ENCODE measurements around the gene BHLHA15. TPM values are rescaled to one million over a fixed set of nuclear protein-coding genes. Genes with fewer than 3 reads are reported as not detected.

Gene BHLHA15
- polyA plus RNA-seq, 1 of the 3 experiments (the other 2 are of a cell fraction), result 0.10 TPM

- H3K9me3 ChIP-seq, result no peaks in the 10 kb centered on the region
- H3F3A ChIP-seq (replicated peaks; ENCODE audit: insufficient read depth), result no peaks in the 10 kb centered on the region
- DNase-seq, result no peak
- POLR2A ChIA-PET, result interaction anchor here (0.6 to 1.0 kb wide), 2 partner anchors 41 to 169 kb away, joined by 3 to 5 read pairs; no protein-coding TSS in a partner anchor
- CTCF ChIA-PET, result interaction anchor here (0.5 to 10.5 kb wide), 7 partner anchors 14 to 165 kb away, joined by 3 to 133 read pairs (median 5); no protein-coding TSS in a partner anchor
- no peaks in the 10 kb centered on the region for H4K20me1 ChIP-seq (ENCODE audit: insufficient read depth)
- 93% methylated on average over 10 of the region's 10 CpGs for WGBS (ENCODE audit: low lambda C conversion rate)
- TF ChIP-seq SMC3 (IDR thresholded peaks at IDR 0.05; ENCODE audit: low read depth, low read length) (no peak), NRF1 (IDR thresholded peaks at IDR 0.05; ENCODE audit: low read depth, low read length) (no peak), FOXJ3 (CRISPR knock-in tag; IDR thresholded peaks at IDR 0.05) (no peak), RCOR1 (IDR thresholded peaks at IDR 0.05; ENCODE audit: low read length) (no peak), PBX3 (IDR thresholded peaks at IDR 0.05) (no peak), POLR2AphosphoS5 (IDR thresholded peaks at IDR 0.05; ENCODE audit: low read depth, low read length) (no peak), GABPA (IDR thresholded peaks at IDR 0.05; ENCODE audit: low read depth) (no peak), ZBTB33 (IDR thresholded peaks at IDR 0.05; ENCODE audit: borderline replicate concordance, low read depth) (no peak), EP300 (IDR thresholded peaks at IDR 0.05; ENCODE audit: borderline replicate concordance in 1 of 2, low read depth in 1 of 2, low read length in 1 of 2) (no peak)
- no peaks in the 10 kb centered on the region for H3K79me2 ChIP-seq (ENCODE audit: insufficient read depth)
- no peak overlapping the region for H3K9ac ChIP-seq
- H3K9me2 ChIP-seq, result no peaks in the 10 kb centered on the region
- H3K4me1 ChIP-seq (ENCODE audit: control insufficient read depth in 1 of 2, insufficient read depth in 2 of 2, low read depth in 1 of 2, low read length in 1 of 2), result peaks cover 0 to 10% of the 10 kb centered on the region in 2 experiments; a peak in 1 of 4 replicates
- H3K27me3 ChIP-seq (ENCODE audit: insufficient read depth), result no peaks in the 10 kb centered on the region
- H3K4me3 ChIP-seq (ENCODE audit: low read depth in 2 of 2, low read length in 1 of 2), result no peak overlapping the region
- H2AFZ ChIP-seq (ENCODE audit: low read depth), result no peak overlapping the region
- no peak overlapping the region for H3K4me2 ChIP-seq
- no peak overlapping the region for H3K27ac ChIP-seq (ENCODE audit: low read depth in 2 of 2, low read length in 1 of 2)
- H3K36me3 ChIP-seq (replicated peaks in 1 of 2; ENCODE audit: control insufficient read depth in 1 of 2, insufficient read depth in 2 of 2, low read length in 1 of 2), result peaks cover 0 to 39% of the 10 kb centered on the region in 2 experiments
These were observed 32.3 kb upstream of the BHLHA15 start for GRCh38 chr7:98178762-98179490.

DNA sequence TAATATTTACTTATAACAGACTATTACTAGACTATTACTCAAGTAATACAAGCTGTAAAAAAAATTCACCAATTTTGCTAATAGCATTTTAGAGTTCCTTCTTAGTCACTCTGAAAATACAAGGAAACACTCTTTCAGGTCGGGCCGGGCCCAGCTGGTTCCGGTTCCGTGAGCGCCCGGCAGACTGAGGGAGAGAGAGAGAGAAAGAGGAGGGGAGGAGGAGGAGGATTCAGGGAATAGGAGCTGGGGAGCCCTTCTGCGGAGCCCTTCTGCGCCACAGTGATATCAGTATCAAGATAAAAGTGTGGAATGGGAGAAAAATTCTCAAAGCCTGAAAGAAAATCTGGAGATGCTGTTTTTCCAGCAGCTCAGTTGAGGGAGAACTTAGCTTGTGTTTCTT is 30.5 kb upstream of the BHLHA15 start:
- no peaks in the 10 kb centered on the region for H3K9me3 ChIP-seq
- no peaks in the 10 kb centered on the region for H4K20me1 ChIP-seq (ENCODE audit: insufficient read depth)
- H3K4me2 ChIP-seq, result no peak overlapping the region
- H3K4me1 ChIP-seq (ENCODE audit: control insufficient read depth in 1 of 2, insufficient read depth in 2 of 2, low read depth in 1 of 2, low read length in 1 of 2), result no peaks in the 10 kb centered on the region
- CTCF ChIA-PET, result interaction anchor here (0.7 to 10.5 kb wide), 5 partner anchors 11 to 159 kb away, joined by 3 to 133 read pairs (median 5); no protein-coding TSS in a partner anchor
- H3K79me2 ChIP-seq (ENCODE audit: insufficient read depth), result no peaks in the 10 kb centered on the region
- WGBS (ENCODE audit: low lambda C conversion rate), result 96% methylated on average over 8 of the region's 8 CpGs
- H2AFZ ChIP-seq (ENCODE audit: low read depth), result no peak overlapping the region
- H3K36me3 ChIP-seq (replicated peaks in 1 of 2; ENCODE audit: control insufficient read depth in 1 of 2, insufficient read depth in 2 of 2, low read length in 1 of 2), result peaks cover 0 to 25% of the 10 kb centered on the region in 2 experiments
- H3K27me3 ChIP-seq (ENCODE audit: insufficient read depth), result no peaks in the 10 kb centered on the region
- H3K9ac ChIP-seq, result no peak overlapping the region
- H3K27ac ChIP-seq (ENCODE audit: low read depth in 2 of 2, low read length in 1 of 2), result no peak overlapping the region
- no peaks in the 10 kb centered on the region for H3K9me2 ChIP-seq
- H3K4me3 ChIP-seq (ENCODE audit: low read depth in 2 of 2, low read length in 1 of 2), result no peak overlapping the region
- DNase-seq, result no peak
- POLR2A ChIA-PET, result no interaction called here
- peaks cover 10% of the 10 kb centered on the region for H3F3A ChIP-seq (replicated peaks; ENCODE audit: insufficient read depth)
- TF ChIP-seq MXI1 (IDR thresholded peaks at IDR 0.05; ENCODE audit: low read depth, low read length) (no peak), YY1 (IDR thresholded peaks at IDR 0.05; ENCODE audit: low read depth) (no peak), TCF12 (IDR thresholded peaks at IDR 0.05) (no peak), TEAD4 (IDR thresholded peaks at IDR 0.05; ENCODE audit: borderline replicate concordance, insufficient read depth) (no peak), POLR2AphosphoS5 (IDR thresholded peaks at IDR 0.05; ENCODE audit: low read depth, low read length) (no peak), RAD21 (IDR thresholded peaks at IDR 0.05; ENCODE audit: low read length) (no peak), EP300 (IDR thresholded peaks at IDR 0.05; ENCODE audit: borderline replicate concordance in 1 of 2, low read depth in 1 of 2, low read length in 1 of 2) (no peak), PBX3 (IDR thresholded peaks at IDR 0.05) (no peak), JUND (IDR thresholded peaks at IDR 0.05) (no peak)
- TF ChIP-seq, protein P1, sequence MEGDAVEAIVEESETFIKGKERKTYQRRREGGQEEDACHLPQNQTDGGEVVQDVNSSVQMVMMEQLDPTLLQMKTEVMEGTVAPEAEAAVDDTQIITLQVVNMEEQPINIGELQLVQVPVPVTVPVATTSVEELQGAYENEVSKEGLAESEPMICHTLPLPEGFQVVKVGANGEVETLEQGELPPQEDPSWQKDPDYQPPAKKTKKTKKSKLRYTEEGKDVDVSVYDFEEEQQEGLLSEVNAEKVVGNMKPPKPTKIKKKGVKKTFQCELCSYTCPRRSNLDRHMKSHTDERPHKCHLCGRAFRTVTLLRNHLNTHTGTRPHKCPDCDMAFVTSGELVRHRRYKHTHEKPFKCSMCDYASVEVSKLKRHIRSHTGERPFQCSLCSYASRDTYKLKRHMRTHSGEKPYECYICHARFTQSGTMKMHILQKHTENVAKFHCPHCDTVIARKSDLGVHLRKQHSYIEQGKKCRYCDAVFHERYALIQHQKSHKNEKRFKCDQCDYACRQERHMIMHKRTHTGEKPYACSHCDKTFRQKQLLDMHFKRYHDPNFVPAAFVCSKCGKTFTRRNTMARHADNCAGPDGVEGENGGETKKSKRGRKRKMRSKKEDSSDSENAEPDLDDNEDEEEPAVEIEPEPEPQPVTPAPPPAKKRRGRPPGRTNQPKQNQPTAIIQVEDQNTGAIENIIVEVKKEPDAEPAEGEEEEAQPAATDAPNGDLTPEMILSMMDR (IDR thresholded peaks at IDR 0.05), result no peak
- TF ChIP-seq, protein P2, sequence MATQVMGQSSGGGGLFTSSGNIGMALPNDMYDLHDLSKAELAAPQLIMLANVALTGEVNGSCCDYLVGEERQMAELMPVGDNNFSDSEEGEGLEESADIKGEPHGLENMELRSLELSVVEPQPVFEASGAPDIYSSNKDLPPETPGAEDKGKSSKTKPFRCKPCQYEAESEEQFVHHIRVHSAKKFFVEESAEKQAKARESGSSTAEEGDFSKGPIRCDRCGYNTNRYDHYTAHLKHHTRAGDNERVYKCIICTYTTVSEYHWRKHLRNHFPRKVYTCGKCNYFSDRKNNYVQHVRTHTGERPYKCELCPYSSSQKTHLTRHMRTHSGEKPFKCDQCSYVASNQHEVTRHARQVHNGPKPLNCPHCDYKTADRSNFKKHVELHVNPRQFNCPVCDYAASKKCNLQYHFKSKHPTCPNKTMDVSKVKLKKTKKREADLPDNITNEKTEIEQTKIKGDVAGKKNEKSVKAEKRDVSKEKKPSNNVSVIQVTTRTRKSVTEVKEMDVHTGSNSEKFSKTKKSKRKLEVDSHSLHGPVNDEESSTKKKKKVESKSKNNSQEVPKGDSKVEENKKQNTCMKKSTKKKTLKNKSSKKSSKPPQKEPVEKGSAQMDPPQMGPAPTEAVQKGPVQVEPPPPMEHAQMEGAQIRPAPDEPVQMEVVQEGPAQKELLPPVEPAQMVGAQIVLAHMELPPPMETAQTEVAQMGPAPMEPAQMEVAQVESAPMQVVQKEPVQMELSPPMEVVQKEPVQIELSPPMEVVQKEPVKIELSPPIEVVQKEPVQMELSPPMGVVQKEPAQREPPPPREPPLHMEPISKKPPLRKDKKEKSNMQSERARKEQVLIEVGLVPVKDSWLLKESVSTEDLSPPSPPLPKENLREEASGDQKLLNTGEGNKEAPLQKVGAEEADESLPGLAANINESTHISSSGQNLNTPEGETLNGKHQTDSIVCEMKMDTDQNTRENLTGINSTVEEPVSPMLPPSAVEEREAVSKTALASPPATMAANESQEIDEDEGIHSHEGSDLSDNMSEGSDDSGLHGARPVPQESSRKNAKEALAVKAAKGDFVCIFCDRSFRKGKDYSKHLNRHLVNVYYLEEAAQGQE (IDR thresholded peaks at IDR 0.05; ENCODE audit: low read depth, low read length), result no peak

All from SK-N-SH (cell line).